ENCODE results near the gene ITPKC.

ITPKC gene

GRCh38 chr19:40686882-40687524 lies 29.9 kb upstream of the ITPKC start:
- TF ChIP-seq TCF12 (IDR thresholded peaks at IDR 0.05; ENCODE audit: low read depth) (no peak), NFIC (IDR thresholded peaks at IDR 0.05) (no peak), RAD21 (IDR thresholded peaks at IDR 0.05; ENCODE audit: low read depth) (no peak), FOXM1 (IDR thresholded peaks at IDR 0.05; ENCODE audit: borderline replicate concordance, low read depth) (no peak), YY1 (IDR thresholded peaks at IDR 0.05; ENCODE audit: low read depth) (no peak)

GRCh38 chr19:40687525-40688016 lies 29.3 kb upstream of the ITPKC start:
- TF ChIP-seq RAD21 (IDR thresholded peaks at IDR 0.05; ENCODE audit: low read depth), result no peak
- no peak for TF ChIP-seq NFIC (IDR thresholded peaks at IDR 0.05)
- TF ChIP-seq YY1 (IDR thresholded peaks at IDR 0.05; ENCODE audit: low read depth), result no peak
- no peak for TF ChIP-seq TEAD4 (IDR thresholded peaks at IDR 0.05)
- no peak for TF ChIP-seq REST (IDR thresholded peaks at IDR 0.05; ENCODE audit: low read depth)
- TF ChIP-seq EGR1 (IDR thresholded peaks at IDR 0.05), result no peak
- TF ChIP-seq EP300 (IDR thresholded peaks at IDR 0.05; ENCODE audit: borderline replicate concordance), result no peak
- TF ChIP-seq USF1 (IDR thresholded peaks at IDR 0.05), result no peak
- no peak for TF ChIP-seq CEBPB (IDR thresholded peaks at IDR 0.05)
- no peak for TF ChIP-seq ZBTB7A (IDR thresholded peaks at IDR 0.05; ENCODE audit: low read depth)
- no peak for TF ChIP-seq CREB1 (IDR thresholded peaks at IDR 0.05; ENCODE audit: low read depth)
- TF ChIP-seq TCF12 (IDR thresholded peaks at IDR 0.05; ENCODE audit: low read depth), result no peak
- TF ChIP-seq TAF1 (IDR thresholded peaks at IDR 0.05; ENCODE audit: low read depth), result no peak
- TF ChIP-seq FOXM1 (IDR thresholded peaks at IDR 0.05; ENCODE audit: borderline replicate concordance, low read depth), result no peak
- TF ChIP-seq MAX (IDR thresholded peaks at IDR 0.05), result no peak

- no peak for TF ChIP-seq RAD21 (IDR thresholded peaks at IDR 0.05; ENCODE audit: low read depth)
- no peak for TF ChIP-seq EP300 (IDR thresholded peaks at IDR 0.05; ENCODE audit: borderline replicate concordance)
- TF ChIP-seq CEBPB (IDR thresholded peaks at IDR 0.05), result no peak
- TF ChIP-seq CREB1 (IDR thresholded peaks at IDR 0.05; ENCODE audit: low read depth), result no peak
- TF ChIP-seq REST (IDR thresholded peaks at IDR 0.05; ENCODE audit: low read depth), result no peak
- TF ChIP-seq ZBTB7A (IDR thresholded peaks at IDR 0.05; ENCODE audit: low read depth), result no peak
- TF ChIP-seq NFIC (IDR thresholded peaks at IDR 0.05), result no peak
- no peak for TF ChIP-seq YY1 (IDR thresholded peaks at IDR 0.05; ENCODE audit: low read depth)
- no peak for TF ChIP-seq EGR1 (IDR thresholded peaks at IDR 0.05)
- TF ChIP-seq TAF1 (IDR thresholded peaks at IDR 0.05; ENCODE audit: low read depth), result no peak
- no peak for TF ChIP-seq USF1 (IDR thresholded peaks at IDR 0.05)
- no peak for TF ChIP-seq TEAD4 (IDR thresholded peaks at IDR 0.05)
- TF ChIP-seq FOXM1 (IDR thresholded peaks at IDR 0.05; ENCODE audit: borderline replicate concordance, low read depth), result no peak
- TF ChIP-seq MAX (IDR thresholded peaks at IDR 0.05), result no peak
- TF ChIP-seq TCF12 (IDR thresholded peaks at IDR 0.05; ENCODE audit: low read depth), result no peak
Observed at GRCh38 chr19:40688309-40688708, 28.6 kb upstream of the ITPKC start.

GRCh38 chr19:40688987-40689338 lies 27.9 kb upstream of the ITPKC start:
- TF ChIP-seq USF1 (IDR thresholded peaks at IDR 0.05), result no peak
- TF ChIP-seq ZBTB7A (IDR thresholded peaks at IDR 0.05; ENCODE audit: low read depth), result no peak
- TF ChIP-seq MAX (IDR thresholded peaks at IDR 0.05), result no peak
- no peak for TF ChIP-seq EGR1 (IDR thresholded peaks at IDR 0.05)
- no peak for TF ChIP-seq TEAD4 (IDR thresholded peaks at IDR 0.05)
- TF ChIP-seq CREB1 (IDR thresholded peaks at IDR 0.05; ENCODE audit: low read depth), result no peak
- TF ChIP-seq FOXM1 (IDR thresholded peaks at IDR 0.05; ENCODE audit: borderline replicate concordance, low read depth), result no peak
- no peak for TF ChIP-seq EP300 (IDR thresholded peaks at IDR 0.05; ENCODE audit: borderline replicate concordance)
- TF ChIP-seq REST (IDR thresholded peaks at IDR 0.05; ENCODE audit: low read depth), result no peak
